Stimulated activated CD4-positive, alpha-beta T cell treated with anti-CD3 and anti-CD28 coated beads, Interleukin-1b, Interleukin-23, amount 100 ng/mL, for 1 hour (primary cell): ENCODE measurements around the gene EMC6.

ENCODE experiments used
- DNase-seq, 2 donors: peaks; one replicate each; pipeline ENCODE4 v3.0.0-alpha.2; 2020; ENCODE audit warnings: low read depth in 2 of 2

EMC6 gene

DNA sequence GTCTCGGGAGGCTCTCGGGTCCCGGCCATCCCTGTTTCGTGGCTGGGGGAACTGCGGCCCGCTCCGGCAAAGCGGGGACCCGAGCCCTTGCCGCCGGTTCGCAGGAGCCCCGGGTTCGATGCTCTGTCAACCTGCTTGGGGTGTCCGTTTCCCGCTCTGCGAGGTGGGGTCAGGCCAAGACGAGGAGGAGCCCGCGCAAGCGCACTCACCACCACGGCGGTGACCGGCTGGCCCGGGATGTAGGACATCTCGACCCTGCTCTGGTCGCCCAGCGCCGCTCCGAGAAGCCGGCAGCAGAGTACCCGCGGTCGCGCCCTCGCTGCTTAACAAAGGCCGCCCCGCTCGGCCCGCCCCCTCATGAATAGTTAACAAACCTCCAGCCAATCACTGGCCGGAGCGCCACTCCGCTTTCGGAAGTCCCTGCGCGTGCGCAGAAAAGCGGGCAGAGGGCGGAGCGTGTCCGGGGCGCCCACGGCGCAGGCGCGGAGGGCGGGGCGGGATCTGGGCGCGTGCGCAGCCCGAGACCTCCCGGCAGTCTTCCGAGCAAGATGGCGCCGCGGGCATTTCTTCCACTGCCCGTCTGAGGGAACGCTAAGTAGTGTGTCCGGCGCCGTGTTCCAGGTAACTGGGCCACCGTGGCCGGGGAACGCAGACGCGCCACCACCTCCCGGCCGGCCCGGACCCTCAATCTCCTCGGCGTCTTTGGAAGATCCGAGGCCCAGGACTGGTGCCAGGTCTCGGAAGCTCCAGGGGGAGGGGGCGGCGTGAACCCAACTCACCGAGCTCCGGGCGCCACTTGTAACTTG, at the start of gene EMC6, which contains the start of gene TAX1BP3:
Gene EMC6 (plus strand): TSS at position 534 of the 806 bp plus-strand sequence. CDS start 335 bp downstream, outside the sequence.
Gene TAX1BP3 (minus strand): TSS at position 300 of the 806 bp plus-strand sequence. CDS start 52 bp downstream, at position 248.
- peak; percentile 95 to 96 for DNase-seq

DNA sequence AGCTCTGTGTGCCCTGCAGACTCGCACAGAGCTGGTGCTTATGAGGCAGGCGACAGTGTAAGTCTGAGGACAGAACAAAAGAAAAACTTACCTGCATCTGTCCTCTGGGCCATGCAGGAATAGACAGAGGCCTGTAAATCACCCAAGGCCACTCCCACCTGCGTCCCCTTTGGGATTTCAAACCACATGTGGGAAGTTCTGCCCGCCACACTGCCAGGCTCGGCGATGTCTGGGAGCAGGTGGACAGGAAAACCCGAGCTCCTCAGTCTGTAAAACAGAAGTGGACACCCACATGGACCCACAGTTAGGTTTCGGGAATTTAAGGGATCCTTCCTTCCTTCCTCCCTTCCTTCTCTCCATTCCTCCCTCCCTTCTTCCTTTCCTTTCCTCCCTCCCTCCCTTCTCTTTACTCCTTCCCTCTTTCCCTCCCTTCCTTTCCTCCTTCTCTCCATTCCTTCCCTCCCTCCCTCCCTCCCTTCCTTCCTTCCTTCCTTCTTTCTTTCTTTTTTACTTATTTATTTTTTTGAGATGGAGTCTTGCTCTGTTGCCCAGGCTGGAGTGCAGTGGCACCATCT, 47.4 kb upstream of the EMC6 start:
- DNase-seq = no peak

DNA sequence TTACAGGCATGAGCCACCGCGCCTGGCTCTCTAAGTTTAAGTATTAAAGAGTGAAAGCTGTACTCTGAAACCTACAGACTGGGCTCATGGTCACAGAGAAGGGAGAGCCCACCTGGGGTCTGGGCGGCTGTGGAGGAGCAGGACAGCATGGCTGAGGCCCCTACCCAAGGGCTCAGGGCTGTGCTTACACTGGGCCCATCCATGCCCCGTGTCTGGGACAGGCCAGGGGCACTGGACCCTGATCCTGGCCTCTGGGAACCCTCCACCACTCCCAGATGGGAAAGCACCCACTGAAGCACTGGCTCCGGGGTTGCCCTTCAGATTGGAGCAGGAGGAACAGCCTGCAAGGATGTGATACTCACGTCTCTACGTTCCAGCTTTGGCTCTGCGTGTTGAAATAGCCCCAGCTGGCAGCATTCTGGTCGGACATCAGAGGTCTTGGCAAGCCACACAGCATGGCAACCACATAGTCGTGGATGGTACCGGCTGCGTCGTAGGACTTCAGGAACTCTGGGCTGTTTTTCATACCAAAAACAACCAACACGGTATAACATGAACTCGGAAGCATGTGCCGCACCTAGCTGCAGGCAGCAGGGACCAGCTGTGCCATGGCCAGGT, 45.5 kb upstream of the EMC6 start:
- no peak for DNase-seq

DNA sequence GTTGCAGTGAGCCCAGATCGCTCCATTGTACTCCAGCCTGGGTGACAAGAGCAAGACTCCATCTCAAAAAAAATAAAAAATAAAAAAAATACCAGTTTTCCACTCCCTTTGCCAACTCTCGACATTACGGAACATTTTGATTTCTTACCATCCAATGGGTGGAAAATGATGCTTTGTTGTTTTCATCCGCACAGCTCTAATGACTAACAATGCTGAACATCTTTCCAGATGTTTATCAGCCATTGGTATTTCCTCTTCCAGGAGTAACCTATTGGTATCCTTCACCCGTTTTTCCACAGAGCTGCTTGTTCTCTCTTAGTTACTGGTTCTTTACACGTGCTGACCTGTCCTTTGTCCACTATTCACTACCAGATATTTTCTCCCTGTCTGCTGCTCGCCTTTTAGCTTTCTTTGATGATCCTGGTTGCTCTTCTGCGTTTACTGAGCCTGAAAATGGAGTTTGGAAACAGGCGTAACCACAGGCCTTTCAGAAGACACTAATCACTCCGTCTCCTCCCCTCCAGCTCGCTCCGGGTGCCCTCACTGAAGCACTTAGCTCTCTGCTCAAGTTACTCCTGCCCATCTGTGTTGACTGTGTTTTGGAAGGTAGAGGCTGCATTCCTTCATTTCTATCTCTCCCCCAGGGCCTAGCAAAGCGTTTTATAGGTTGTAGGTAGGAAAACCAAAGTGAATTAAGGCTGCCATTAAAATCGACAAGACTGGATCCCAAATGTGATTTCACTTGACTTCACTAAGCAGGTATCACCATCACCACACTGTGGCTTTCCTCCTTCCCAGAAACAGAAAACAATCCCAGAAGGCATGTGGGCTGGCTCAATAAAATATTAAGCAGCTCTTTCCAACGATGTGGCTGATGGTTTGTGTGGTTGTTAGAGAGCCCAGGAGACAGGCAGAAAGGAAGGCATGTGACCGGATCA, 41.5 kb upstream of the EMC6 start:
- no peak for DNase-seq

GRCh38 chr17:3627769-3628167, 40.8 kb upstream of the EMC6 start:
- DNase-seq = no peak

DNA sequence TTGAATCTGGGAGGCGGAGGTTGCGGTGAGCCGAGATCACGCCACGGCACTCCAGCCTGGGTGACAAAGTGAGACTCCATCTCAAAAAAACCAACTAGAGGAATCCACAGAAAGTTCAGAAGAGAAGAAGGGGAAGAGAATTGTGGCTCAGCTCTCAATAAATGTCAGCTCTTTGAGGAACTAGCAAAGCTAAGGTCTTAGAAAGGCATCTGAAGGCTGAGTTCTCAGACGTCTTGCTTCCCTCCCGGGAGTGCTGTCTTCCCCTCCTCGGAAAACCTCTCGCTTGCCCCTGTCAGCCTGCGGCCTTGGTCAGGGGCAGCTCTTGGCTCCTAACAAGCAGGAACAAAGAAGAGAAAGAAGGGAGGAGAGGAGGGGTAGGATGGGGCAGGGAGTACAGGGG, 37.8 kb upstream of the EMC6 start:
- DNase-seq = no peak

- DNase-seq = no peak
Measured at GRCh38 chr17:3632287-3632686, 36.3 kb upstream of the EMC6 start.

- peak in 1 of 2 donors; percentile 4 for DNase-seq
Measured at GRCh38 chr17:3635474-3636153, 33.0 kb upstream of the EMC6 start.

- DNase-seq = peak; percentile 86
Measured at GRCh38 chr17:3636154-3636907, 32.3 kb upstream of the EMC6 start, which contains the start of the genes CTNS and SHPK. Gene CTNS, plus strand, starts transcription at chr17:3636760. Its CDS starts 3,447 bp downstream, at chr17:3640207. Gene SHPK, minus strand, starts transcription at chr17:3636250. Its CDS starts 31 bp downstream, at chr17:3636219.

GRCh38 chr17:3636908-3637373, 31.7 kb upstream of the EMC6 start:
- no peak for DNase-seq

GRCh38 chr17:3639981-3640596, 28.5 kb upstream of the EMC6 start:
- no peak for DNase-seq

DNA sequence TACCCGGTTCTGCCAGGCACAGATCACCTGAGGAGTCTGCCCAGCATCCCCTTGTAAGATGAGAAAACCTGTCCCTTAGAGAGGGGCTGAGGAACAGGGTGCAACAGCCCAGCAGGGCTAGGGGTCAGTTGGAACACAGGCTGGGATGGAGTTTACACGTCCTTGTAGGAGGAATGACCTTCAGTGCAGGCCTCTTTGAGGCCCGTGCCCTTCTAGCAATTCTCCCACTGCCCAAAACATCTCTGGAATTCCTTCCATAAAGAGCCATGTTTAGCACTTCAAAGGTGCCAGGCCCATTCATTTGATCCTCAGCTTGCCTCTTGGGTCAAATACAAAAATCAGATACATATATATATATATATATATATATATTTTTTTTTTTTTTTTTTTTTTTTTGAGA, 27.6 kb upstream of the EMC6 start:
- no peak for DNase-seq

DNA sequence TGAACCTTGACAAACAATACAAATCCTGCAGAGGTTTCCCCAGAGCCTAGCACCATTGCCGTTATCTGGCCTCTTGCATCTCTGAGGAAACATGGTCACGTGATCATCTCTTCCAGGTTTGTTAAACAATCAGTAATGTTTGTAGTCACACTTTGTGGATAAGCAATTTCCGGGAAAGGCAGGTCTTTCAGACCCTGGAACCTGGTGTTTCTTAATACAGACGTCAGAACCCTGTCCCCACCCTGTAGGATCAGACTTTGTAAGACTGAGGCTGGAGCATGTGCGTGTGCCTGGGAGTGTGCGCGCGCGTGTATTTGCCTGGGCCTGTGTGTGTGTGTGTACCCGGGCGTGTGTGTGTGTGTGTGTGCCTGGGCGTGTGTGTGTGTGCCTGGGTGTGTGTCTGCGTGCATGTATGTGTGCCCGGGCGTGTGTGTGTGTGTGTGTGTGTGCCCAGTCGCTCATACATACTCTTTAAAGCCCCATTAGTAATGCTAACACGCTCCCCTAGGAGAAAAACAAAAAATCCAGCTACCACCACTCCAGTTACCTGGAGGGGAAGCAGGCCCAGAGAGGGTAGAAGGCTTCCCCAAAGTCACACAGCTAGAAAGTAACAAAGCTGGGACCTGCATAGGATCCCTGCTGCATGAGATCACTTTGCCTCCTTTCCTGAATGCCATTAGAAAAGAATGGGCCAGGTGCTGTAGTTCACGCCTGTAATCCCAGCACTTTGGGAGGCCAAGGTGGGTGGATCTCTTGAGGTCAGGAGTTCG, 26.7 kb upstream of the EMC6 start:
- DNase-seq = no peak

- DNase-seq = no peak
Measured at GRCh38 chr17:3643889-3644349, 24.7 kb upstream of the EMC6 start.

DNA sequence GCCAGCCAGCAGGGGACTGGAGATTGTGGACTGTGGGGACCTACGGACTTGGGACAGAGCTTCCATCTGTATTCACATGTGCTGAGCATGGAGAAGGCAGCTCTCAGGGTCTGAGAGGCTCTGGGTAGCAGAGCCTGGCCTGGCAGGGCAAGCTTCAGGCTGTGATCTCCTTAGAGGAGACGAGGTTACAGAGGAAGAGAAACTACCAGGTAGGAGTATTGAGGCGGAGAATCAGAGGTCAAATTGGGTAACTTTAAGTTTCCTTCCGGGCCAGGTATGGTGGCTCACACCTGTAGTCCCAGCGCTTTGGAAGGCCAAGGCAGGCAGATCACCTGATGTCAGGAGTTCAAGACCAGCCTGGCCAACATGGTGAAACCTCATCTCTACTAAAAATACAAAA, 23.3 kb upstream of the EMC6 start:
- DNase-seq = no peak

- no peak for DNase-seq
Measured at GRCh38 chr17:3647251-3647650, 21.4 kb upstream of the EMC6 start.

- peak in 1 of 2 donors; percentile 12 for DNase-seq
Measured at GRCh38 chr17:3647769-3648555, 20.6 kb upstream of the EMC6 start.

- DNase-seq = no peak
Measured at GRCh38 chr17:3655766-3656165, 12.8 kb upstream of the EMC6 start.
